H1 (cell line): Measurements from ENCODE around the gene GLIS2. TPM values are rescaled to one million over a fixed set of nuclear protein-coding genes. Genes with fewer than 3 reads are reported as not detected.
A peak's percentile ranks its signal among the peaks of the same experiment; 100 is the strongest.

Experiments
- CTCF ChIA-PET: fragments of 300-600 bp; sonication (Branson Sonifier 250); formaldehyde crosslinking; loops from one replicate; lab custom pipeline; 2021; ENCODE audit not compliant: partially characterized antibody; lab: Charles Lee
- POLR2A ChIA-PET: fragments of 300-600 bp; sonication (Branson Sonifier 250); formaldehyde crosslinking; loops from one replicate; lab custom pipeline; 2021; ENCODE audit warnings: inconsistent platforms; ENCODE audit not compliant: partially characterized antibody; lab: Charles Lee
- DNase-seq, 2 experiments: peaks; one replicate each; pipeline versions ENCODE4 v3.0.0 to v3.0.0-alpha.2; 2010 to 2022; ENCODE audit warnings: low spot score in 2 of 2, low read depth in 1 of 2, mixed read lengths in 1 of 2
- FAIRE-seq: peaks from 2 replicates; lab custom pipeline; 2011; peaks lifted over from hg19 to GRCh38; lab: Jason Lieb, UNC
- H2AFZ ChIP-seq: 2 replicates; pipeline ENCODE4 v1.8.1; 2012; ENCODE audit warnings: low read length, inconsistent platforms
- H2AK5ac ChIP-seq: 2 replicates; pipeline ENCODE4 v1.6.1; 2013; ENCODE audit warnings: low read depth, low read length
- H2BK120ac ChIP-seq: replicated peaks from 2 replicates; pipeline ENCODE3; 2013; ENCODE audit warnings: low read depth, low read length, inconsistent platforms
- H2BK12ac ChIP-seq: 2 replicates; pipeline ENCODE4 v1.6.1; 2013; ENCODE audit warnings: low read depth, low read length
- H2BK15ac ChIP-seq: 2 replicates; pipeline ENCODE4 v1.6.1; 2013; ENCODE audit warnings: low read length
- H2BK20ac ChIP-seq: 2 replicates; pipeline ENCODE4 v1.6.1; 2013; ENCODE audit warnings: low read length
- H2BK5ac ChIP-seq: 2 replicates; pipeline ENCODE4 v1.6.1; 2013; ENCODE audit warnings: low read depth, low read length
- H3K14ac ChIP-seq: 2 replicates; pipeline ENCODE4 v1.6.1; 2013; ENCODE audit warnings: inconsistent platforms; ENCODE audit not compliant: insufficient read length
- H3K18ac ChIP-seq: 2 replicates; pipeline ENCODE4 v1.6.1; 2013; ENCODE audit warnings: low read length; ENCODE audit errors: extremely low read depth
- H3K23ac ChIP-seq: 2 replicates; pipeline ENCODE4 v1.6.1; 2013; ENCODE audit warnings: inconsistent platforms; ENCODE audit not compliant: insufficient read length
- H3K23me2 ChIP-seq: 2 replicates; pipeline ENCODE4 v1.6.1; 2013; ENCODE audit warnings: low read depth, low read length
- H3K27ac ChIP-seq: 2 replicates; pipeline ENCODE4 v1.6.1; 2011; ENCODE audit warnings: low read depth, low read length, inconsistent platforms
- H3K27me3 ChIP-seq, 4 experiments: replicated peaks in 1 of 4; 1 replicate in 1 of 4; 2 replicates in 3 of 4; pipeline versions ENCODE4 v1.6.1 to v1.8.1; 2011 to 2013; ENCODE audit warnings: low read length in 3 of 4, mild to moderate bottlenecking in 3 of 4, inconsistent platforms in 2 of 4, mixed read lengths in 2 of 4, moderate library complexity in 1 of 4; ENCODE audit not compliant: control insufficient read depth in 3 of 4, insufficient read depth in 3 of 4; ENCODE audit errors: extremely low read depth in 1 of 4
- H3K36me3 ChIP-seq, 4 experiments: 2 replicates each; pipeline versions ENCODE4 v1.6.1 to v1.8.1; 2011 to 2013; ENCODE audit warnings: mild to moderate bottlenecking in 4 of 4, low read length in 3 of 4, moderate library complexity in 2 of 4, control low read depth in 1 of 4, inconsistent platforms in 1 of 4; ENCODE audit not compliant: insufficient read depth in 4 of 4, control insufficient read depth in 2 of 4
- H3K4ac ChIP-seq: replicated peaks from 2 replicates; pipeline ENCODE3; 2013; ENCODE audit warnings: low read length, low read depth, mixed read lengths, inconsistent platforms; ENCODE audit not compliant: insufficient read length
- H3K4me1 ChIP-seq, 4 experiments: replicated peaks in 1 of 4; 1 replicate in 1 of 4; 2 replicates in 3 of 4; pipeline versions ENCODE4 v1.6.1 to v1.8.1; 2011 to 2013; ENCODE audit warnings: low read length in 3 of 4, inconsistent platforms in 2 of 4, mixed read lengths in 1 of 4; ENCODE audit not compliant: insufficient read depth in 4 of 4, control insufficient read depth in 3 of 4
- H3K4me2 ChIP-seq, 2 experiments: 2 replicates each; pipeline versions ENCODE4 v1.6.1 to v1.8.1; 2011 to 2013; ENCODE audit warnings: low read depth in 2 of 2, low read length in 2 of 2, control low read depth in 1 of 2, inconsistent platforms in 1 of 2, mild to moderate bottlenecking in 1 of 2; ENCODE audit not compliant: insufficient read depth in 1 of 2
- H3K4me3 ChIP-seq, 4 experiments: fragments of 200-600, 300-600 bp in 1 of 4; sonication (generic), shearing (Covaris generic), sonication (Bioruptor Twin) in 1 of 4; 2 replicates each; pipeline versions ENCODE4 v1.5.1 to v1.8.1; 2011 to 2016; ENCODE audit warnings: low read length in 4 of 4, low read depth in 3 of 4, control low read depth in 2 of 4, inconsistent platforms in 2 of 4, mild to moderate bottlenecking in 2 of 4, mixed read lengths in 1 of 4, moderate library complexity in 1 of 4; ENCODE audit not compliant: insufficient read depth in 2 of 4; ENCODE audit errors: extremely low read depth in 1 of 4
- H3K56ac ChIP-seq: replicated peaks from 2 replicates; pipeline ENCODE3; 2013; ENCODE audit warnings: low read depth, mild to moderate bottlenecking, mixed read lengths, low read length, inconsistent platforms; ENCODE audit not compliant: insufficient read length
- H3K79me1 ChIP-seq: 2 replicates; pipeline ENCODE4 v1.6.1; 2013; ENCODE audit warnings: low read depth, low read length, control low read depth
- H3K79me2 ChIP-seq, 2 experiments: 2 replicates each; pipeline versions ENCODE4 v1.6.1 to v1.8.1; 2012 to 2013; ENCODE audit warnings: low read length in 2 of 2, mild to moderate bottlenecking in 2 of 2, inconsistent platforms in 1 of 2; ENCODE audit not compliant: insufficient read depth in 2 of 2, control insufficient read depth in 1 of 2
- H3K9ac ChIP-seq, 4 experiments: replicated peaks in 1 of 4; 1 replicate in 1 of 4; 2 replicates in 3 of 4; pipeline versions ENCODE4 v1.6.1 to v1.8.1; 2011 to 2013; ENCODE audit warnings: low read depth in 3 of 4, low read length in 3 of 4, control low read depth in 2 of 4, mild to moderate bottlenecking in 2 of 4, moderate library complexity in 2 of 4, inconsistent platforms in 1 of 4; ENCODE audit errors: extremely low read depth in 1 of 4
- H3K9me3 ChIP-seq, 2 experiments: 2 replicates each; pipeline versions ENCODE4 v1.6.1 to v1.8.1; 2012 to 2013; ENCODE audit warnings: mild to moderate bottlenecking in 2 of 2, moderate library complexity in 2 of 2, control low read depth in 1 of 2, inconsistent platforms in 1 of 2, low read depth in 1 of 2, low read length in 1 of 2, mixed read lengths in 1 of 2; ENCODE audit not compliant: insufficient read depth in 2 of 2
- H4K20me1 ChIP-seq, 2 experiments: replicated peaks in 1 of 2; 2 replicates each; pipeline versions ENCODE3 to v1.8.1; 2011 to 2013; ENCODE audit warnings: inconsistent platforms in 2 of 2, low read length in 2 of 2, mild to moderate bottlenecking in 1 of 2; ENCODE audit not compliant: insufficient read depth in 2 of 2, control insufficient read depth in 1 of 2
- H4K5ac ChIP-seq: 2 replicates; pipeline ENCODE4 v1.6.1; 2013; ENCODE audit warnings: low read length, low read depth, mixed read lengths, inconsistent platforms; ENCODE audit not compliant: insufficient read length
- H4K8ac ChIP-seq: 2 replicates; pipeline ENCODE4 v1.8.0; 2013; ENCODE audit warnings: mild to moderate bottlenecking, moderate library complexity, low read length, inconsistent platforms; ENCODE audit not compliant: insufficient read depth; ENCODE audit errors: extremely low read depth
- H4K91ac ChIP-seq: replicated peaks from 2 replicates; pipeline ENCODE3; 2013; ENCODE audit warnings: low read length, mixed read lengths, inconsistent platforms; ENCODE audit not compliant: insufficient read length
- BCL11A ChIP-seq, 2 experiments: IDR thresholded peaks; one replicate each; pipeline ENCODE4 v1.6.1; 2011; ENCODE audit warnings: low read depth in 2 of 2, low read length in 2 of 2, mild to moderate bottlenecking in 2 of 2
- RBBP5 ChIP-seq: IDR thresholded peaks from 2 replicates; pipeline ENCODE4 v1.7.1; 2012; ENCODE audit warnings: low read depth, mild to moderate bottlenecking, inconsistent platforms, low read length, moderate library complexity, borderline replicate concordance
- WGBS, 2 experiments: shearing (Covaris generic) in 1 of 2; methylation state at CpG; one replicate each; pipeline versions ENCODE4 v1.1.6 to v1.1.7; 2013 to 2015; ENCODE audit warnings: low lambda C conversion rate in 2 of 2, mixed read lengths in 2 of 2, inconsistent platforms in 1 of 2, low coverage in 1 of 2, missing lambda C conversion rate in 1 of 2; ENCODE audit not compliant: insufficient replicate concordance in 2 of 2, insufficient coverage in 1 of 2, insufficient read length in 1 of 2; ENCODE audit errors: extremely low coverage in 1 of 2, missing lambda C conversion rate in 1 of 2; 5-methylcytosine and 5-hydroxymethylcytosine counted together
- polyA plus RNA-seq, 7 experiments: library from polyadenylated mRNA; depleted of rRNA in 3 of 7; stranded (reverse) in 5 of 7; unstranded in 2 of 7; fragments of >200 nt in 5 of 7; fragments of 200-250 nt in 2 of 7; gene quantifications; 1 replicate in 5 of 7; 2 replicates in 1 of 7; 4 replicates in 1 of 7; pipeline versions ENCODE4 v1.2.1 to v1.2.3, GENCODE V29; 2011 to 2013; ENCODE audit warnings: missing spikeins in 2 of 7, mixed read lengths in 2 of 7
- total RNA-seq: library from RNA; stranded (reverse); fragmentation: NEBNext Ultra II Directional; extraction: Animal tissue kit (Norgen Biotek cat#: 25700); gene quantifications from 2 replicates; pipeline ENCODE4 v1.2.1, GENCODE V29; 2021
- TF ChIP-seq, protein P1 (sequence below): IDR thresholded peaks from 2 replicates; pipeline ENCODE4 v1.6.1; 2012; ENCODE audit warnings: inconsistent platforms

GLIS2 gene
- total and polyA plus RNA-seq, 2 of the 8 experiments (the other 6 are each of a cell fraction or from before 2014, with no cell fraction given) = 4.3 to 17.4 TPM

DNA sequence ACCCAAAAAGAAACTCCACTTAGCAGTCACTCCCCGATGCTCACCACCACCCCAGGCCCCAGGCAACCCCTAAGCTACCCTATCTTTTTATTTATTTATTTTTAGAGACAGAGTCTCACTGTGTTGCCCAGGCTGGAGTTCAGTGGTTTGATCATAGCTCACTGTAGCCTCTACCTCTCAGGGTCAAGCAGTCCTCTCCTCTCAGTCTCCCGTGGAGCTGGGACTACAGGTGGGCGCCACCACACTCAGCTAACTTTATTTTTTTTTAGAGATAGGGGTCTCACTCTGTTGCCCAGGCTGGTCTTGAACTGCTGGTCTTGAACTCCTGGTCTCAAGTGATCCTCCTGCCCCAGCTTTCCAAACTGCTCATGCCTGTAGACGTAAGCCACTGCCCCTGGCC is 14.7 kb upstream of the GLIS2 start:
- ChIA-PET CTCF (interaction anchor here (0.6 to 10.5 kb wide), 10 partner anchors 8 to 206 kb away, joined by 3 to 132 read pairs (median 5); partner anchors contain the start of gene TFAP4), POLR2A (interaction anchor here (0.9 to 25.6 kb wide), 3 partner anchors 11 to 33 kb away, joined by 3 to 403 read pairs (median 6); partner anchors contain the start of gene TFAP4)
- FAIRE-seq = no peak

More for the DNA sequence above, 14.7 kb upstream of the GLIS2 start:
- Histone ChIP-seq H2BK15ac (no peak overlapping the region), H3K9ac (no peak overlapping the region), H3K14ac (no peak overlapping the region), H2BK12ac (no peak overlapping the region), H3K9me3 (no peaks in the 10 kb centered on the region), H2AK5ac (no peak overlapping the region), H2AFZ (no peak overlapping the region), H4K20me1 (peaks cover 0 to 2% of the 10 kb centered on the region in 2 experiments), H3K4me3 (no peak overlapping the region), H3K4me2 (no peak overlapping the region), H3K36me3 (peaks cover 0 to 8% (median under 1%) of the 10 kb centered on the region in 4 experiments; a peak in 2 of 8 replicates), H3K18ac (no peak overlapping the region), H4K91ac (no peak overlapping the region), H4K8ac (no peak overlapping the region), H3K23ac (no peak overlapping the region), H3K27ac (no peak overlapping the region), H3K79me2 (no peaks in the 10 kb centered on the region), H3K56ac (no peak overlapping the region), H3K4me1 (peaks cover 0 to 10% (median 3%) of the 10 kb centered on the region in 4 experiments; a peak in 6 of 7 replicates), H3K27me3 (no peaks in the 10 kb centered on the region), H4K5ac (no peak overlapping the region), H3K4ac (no peak overlapping the region), H2BK5ac (0 out of 2 replicates have a peak overlapping the region, but pooled peaks have one; percentile 10), H3K23me2 (no peaks in the 10 kb centered on the region), H2BK20ac (no peak overlapping the region), H3K79me1 (peaks cover 2% of the 10 kb centered on the region; the same call in 1 of the 2 replicates), H2BK120ac (no peak overlapping the region)
- no peak for DNase-seq
- TF ChIP-seq, protein P1, sequence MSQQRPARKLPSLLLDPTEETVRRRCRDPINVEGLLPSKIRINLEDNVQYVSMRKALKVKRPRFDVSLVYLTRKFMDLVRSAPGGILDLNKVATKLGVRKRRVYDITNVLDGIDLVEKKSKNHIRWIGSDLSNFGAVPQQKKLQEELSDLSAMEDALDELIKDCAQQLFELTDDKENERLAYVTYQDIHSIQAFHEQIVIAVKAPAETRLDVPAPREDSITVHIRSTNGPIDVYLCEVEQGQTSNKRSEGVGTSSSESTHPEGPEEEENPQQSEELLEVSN = no peak
- TF ChIP-seq RBBP5 (no peak), BCL11A (IDR thresholded peaks at IDR 0.05; ENCODE audit: low read depth in 2 of 2, low read length in 2 of 2) (no peak)
- 89% methylated on average over 4 of the region's 4 CpGs; no CpG with 5 or more reads in 1 of the 2 experiments for WGBS, 2 experiments
